HepG2 (cell line): ENCODE results near the gene TPD52L2. TPM values are rescaled to one million over a fixed set of nuclear protein-coding genes. Genes with fewer than 3 reads are reported as not detected.
A peak's percentile ranks its signal among the peaks of the same experiment; 100 is the strongest.

Experiments used
- AHR ChIP-seq: IDR thresholded peaks from 2 replicates; pipeline ENCODE4 v1.6.1; 2018; ENCODE audit warnings: missing genetic modification reagents, missing compliant biosample characterization
- BCL3 ChIP-seq: sonication (generic); formaldehyde crosslinking; IDR thresholded peaks from 2 replicates; pipeline ENCODE4 v1.5.1; 2020; ENCODE audit warnings: mild to moderate bottlenecking, missing genetic modification reagents, moderate library complexity
- CENPX ChIP-seq: sonication (generic); formaldehyde crosslinking; IDR thresholded peaks from 2 replicates; pipeline ENCODE4 v1.9.0; 2021; ENCODE audit warnings: mild to moderate bottlenecking, missing genetic modification reagents, moderate library complexity
- CSRNP1 ChIP-seq: sonication (generic); formaldehyde crosslinking; IDR thresholded peaks from 2 replicates; pipeline ENCODE4 v1.8.1; 2023; ENCODE audit warnings: mild to moderate bottlenecking, missing genetic modification reagents
- DNMT3B ChIP-seq: conservative IDR thresholded peaks from 2 replicates; pipeline ENCODE4 v1.6.1; 2016; ENCODE audit warnings: missing biosample characterization, control low read depth
- HNRNPUL1 ChIP-seq: fragments of 200-400 bp; formaldehyde crosslinking; IDR thresholded peaks from 2 replicates; pipeline ENCODE4 v1.6.1; 2017; ENCODE audit warnings: low read depth, mild to moderate bottlenecking, low read length, moderate library complexity
- JDP2 ChIP-seq: sonication (generic); formaldehyde crosslinking; IDR thresholded peaks from 2 replicates; pipeline ENCODE4 v1.8.1; 2022; ENCODE audit warnings: missing genetic modification reagents, borderline replicate concordance
- JUNB ChIP-seq: sonication (generic); formaldehyde crosslinking; IDR thresholded peaks from 2 replicates; pipeline ENCODE4 v1.8.0; 2022; ENCODE audit warnings: missing genetic modification reagents, mild to moderate bottlenecking, borderline replicate concordance
- MATR3 ChIP-seq: sonication (generic); formaldehyde crosslinking; IDR thresholded peaks from 2 replicates; pipeline ENCODE4 v1.4.0; 2020; ENCODE audit warnings: missing genetic modification reagents
- MXD1 ChIP-seq: sonication (generic); formaldehyde crosslinking; IDR thresholded peaks from 2 replicates; pipeline ENCODE4 v1.4.0; 2020; ENCODE audit warnings: mild to moderate bottlenecking, missing genetic modification reagents
- SAP130 ChIP-seq: IDR thresholded peaks from 2 replicates; pipeline ENCODE4 v1.6.1; 2016; ENCODE audit warnings: low read depth
- SMAD9 ChIP-seq: sonication (generic); formaldehyde crosslinking; IDR thresholded peaks from 2 replicates; pipeline ENCODE4 v1.5.1; 2020; ENCODE audit warnings: mild to moderate bottlenecking, missing genetic modification reagents
- SNRNP70 ChIP-seq: fragments of 200-400 bp; formaldehyde crosslinking; IDR thresholded peaks from 2 replicates; pipeline ENCODE4 v1.6.1; 2017; ENCODE audit warnings: mild to moderate bottlenecking, low read depth, low read length, moderate library complexity
- ZNF3 ChIP-seq: IDR thresholded peaks from 2 replicates; pipeline ENCODE4 v1.7.0; 2017; ENCODE audit warnings: inconsistent platforms
- ZNF382 ChIP-seq: sonication (generic); formaldehyde crosslinking; IDR thresholded peaks from 2 replicates; pipeline ENCODE4 v1.5.0; 2020; ENCODE audit warnings: missing genetic modification reagents, mild to moderate bottlenecking, borderline replicate concordance
- ZNF550 ChIP-seq: sonication (generic); formaldehyde crosslinking; IDR thresholded peaks from 2 replicates; pipeline ENCODE4 v1.4.0; 2020; ENCODE audit warnings: mild to moderate bottlenecking, missing genetic modification reagents, borderline replicate concordance
- ZNF563 ChIP-seq: sonication (generic); formaldehyde crosslinking; IDR thresholded peaks from 2 replicates; pipeline ENCODE4 v1.8.0; 2022; ENCODE audit warnings: mild to moderate bottlenecking, moderate library complexity, missing genetic modification reagents
- ZNF567 ChIP-seq: sonication (generic); formaldehyde crosslinking; IDR thresholded peaks from 2 replicates; pipeline ENCODE4 v1.8.1; 2023; ENCODE audit warnings: mild to moderate bottlenecking, missing genetic modification reagents, borderline replicate concordance
- ZNF75D ChIP-seq: sonication (generic); formaldehyde crosslinking; IDR thresholded peaks from 2 replicates; pipeline ENCODE4 v1.8.1; 2023; ENCODE audit warnings: missing genetic modification reagents, mild to moderate bottlenecking, borderline replicate concordance
- ZNF883 ChIP-seq: sonication (generic); formaldehyde crosslinking; IDR thresholded peaks from 2 replicates; pipeline ENCODE4 v1.5.1; 2020; ENCODE audit warnings: mild to moderate bottlenecking, missing genetic modification reagents; ENCODE audit errors: not compliant biosample characterization
- polyA plus RNA-seq, 8 experiments: library from polyadenylated mRNA; depleted of rRNA in 3 of 8; stranded (reverse) in 7 of 8; unstranded in 1 of 8; fragments of >200 nt; fragmentation: Illumina TruSeq in 4 of 8; extraction: Trizol in 4 of 8; gene quantifications; 2 replicates each; pipeline versions ENCODE4 v1.2.1 to v1.2.3, GENCODE V29; 2011 to 2016; ENCODE audit warnings: low read depth in 4 of 8, missing spikeins in 1 of 8, mixed read lengths in 1 of 8; ENCODE audit not compliant: insufficient read depth in 1 of 8
- total RNA-seq, 5 experiments: library from RNA; depleted of rRNA; stranded (reverse); fragments of >200 nt; fragmentation: Illumina TruSeq; extraction: Trizol; gene quantifications; 2 replicates each; pipeline ENCODE4 v1.2.3, GENCODE V29; 2016; ENCODE audit warnings: low read depth in 1 of 5
- TF ChIP-seq, protein P1 (sequence below): sonication (generic); formaldehyde crosslinking; IDR thresholded peaks from 2 replicates; pipeline ENCODE4 v1.5.1; 2020; ENCODE audit warnings: mild to moderate bottlenecking, missing genetic modification reagents, borderline replicate concordance

Gene TPD52L2
- total and polyA plus RNA-seq, 2 of the 13 experiments (the other 11 are each of a cell fraction or from before 2014, with no cell fraction given): 156 to 184 TPM

- TF ChIP-seq JUNB (CRISPR knock-in tag): no peak
- peak; percentile 98 for TF ChIP-seq SAP130 (CRISPR knock-in tag)
- peak; percentile 91 for TF ChIP-seq BCL3 (CRISPR knock-in tag)
- TF ChIP-seq, protein P1, sequence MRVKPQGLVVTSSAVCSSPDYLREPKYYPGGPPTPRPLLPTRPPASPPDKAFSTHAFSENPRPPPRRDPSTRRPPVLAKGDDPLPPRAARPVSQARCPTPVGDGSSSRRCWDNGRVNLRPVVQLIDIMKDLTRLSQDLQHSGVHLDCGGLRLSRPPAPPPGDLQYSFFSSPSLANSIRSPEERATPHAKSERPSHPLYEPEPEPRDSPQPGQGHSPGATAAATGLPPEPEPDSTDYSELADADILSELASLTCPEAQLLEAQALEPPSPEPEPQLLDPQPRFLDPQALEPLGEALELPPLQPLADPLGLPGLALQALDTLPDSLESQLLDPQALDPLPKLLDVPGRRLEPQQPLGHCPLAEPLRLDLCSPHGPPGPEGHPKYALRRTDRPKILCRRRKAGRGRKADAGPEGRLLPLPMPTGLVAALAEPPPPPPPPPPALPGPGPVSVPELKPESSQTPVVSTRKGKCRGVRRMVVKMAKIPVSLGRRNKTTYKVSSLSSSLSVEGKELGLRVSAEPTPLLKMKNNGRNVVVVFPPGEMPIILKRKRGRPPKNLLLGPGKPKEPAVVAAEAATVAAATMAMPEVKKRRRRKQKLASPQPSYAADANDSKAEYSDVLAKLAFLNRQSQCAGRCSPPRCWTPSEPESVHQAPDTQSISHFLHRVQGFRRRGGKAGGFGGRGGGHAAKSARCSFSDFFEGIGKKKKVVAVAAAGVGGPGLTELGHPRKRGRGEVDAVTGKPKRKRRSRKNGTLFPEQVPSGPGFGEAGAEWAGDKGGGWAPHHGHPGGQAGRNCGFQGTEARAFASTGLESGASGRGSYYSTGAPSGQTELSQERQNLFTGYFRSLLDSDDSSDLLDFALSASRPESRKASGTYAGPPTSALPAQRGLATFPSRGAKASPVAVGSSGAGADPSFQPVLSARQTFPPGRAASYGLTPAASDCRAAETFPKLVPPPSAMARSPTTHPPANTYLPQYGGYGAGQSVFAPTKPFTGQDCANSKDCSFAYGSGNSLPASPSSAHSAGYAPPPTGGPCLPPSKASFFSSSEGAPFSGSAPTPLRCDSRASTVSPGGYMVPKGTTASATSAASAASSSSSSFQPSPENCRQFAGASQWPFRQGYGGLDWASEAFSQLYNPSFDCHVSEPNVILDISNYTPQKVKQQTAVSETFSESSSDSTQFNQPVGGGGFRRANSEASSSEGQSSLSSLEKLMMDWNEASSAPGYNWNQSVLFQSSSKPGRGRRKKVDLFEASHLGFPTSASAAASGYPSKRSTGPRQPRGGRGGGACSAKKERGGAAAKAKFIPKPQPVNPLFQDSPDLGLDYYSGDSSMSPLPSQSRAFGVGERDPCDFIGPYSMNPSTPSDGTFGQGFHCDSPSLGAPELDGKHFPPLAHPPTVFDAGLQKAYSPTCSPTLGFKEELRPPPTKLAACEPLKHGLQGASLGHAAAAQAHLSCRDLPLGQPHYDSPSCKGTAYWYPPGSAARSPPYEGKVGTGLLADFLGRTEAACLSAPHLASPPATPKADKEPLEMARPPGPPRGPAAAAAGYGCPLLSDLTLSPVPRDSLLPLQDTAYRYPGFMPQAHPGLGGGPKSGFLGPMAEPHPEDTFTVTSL: peak; percentile 51; the same call in 1 of the 2 replicates
- no peak for TF ChIP-seq ZNF563
- no peak for TF ChIP-seq HNRNPUL1
- TF ChIP-seq CENPX (CRISPR knock-in tag): no peak
- no peak for TF ChIP-seq ZNF883 (CRISPR knock-in tag)
- peak; percentile 43; the same call in 1 of the 2 replicates for TF ChIP-seq AHR
- peak; percentile 94 for TF ChIP-seq DNMT3B (CRISPR knock-in tag)
- no peak; the same call in 1 of the 2 replicates for TF ChIP-seq CSRNP1
- TF ChIP-seq ZNF567 (CRISPR knock-in tag): no peak
- no peak for TF ChIP-seq ZNF382 (CRISPR knock-in tag)
- peak; percentile 21; the same call in 1 of the 2 replicates for TF ChIP-seq ZNF75D (CRISPR knock-in tag)
- TF ChIP-seq MATR3: no peak
- TF ChIP-seq SMAD9 (CRISPR knock-in tag): no peak
- TF ChIP-seq JDP2: no peak
- peak; percentile 81 for TF ChIP-seq ZNF3 (CRISPR knock-in tag)
- no peak for TF ChIP-seq SNRNP70
- 0 out of 2 replicates have a peak, but pooled peaks have one; percentile 35 for TF ChIP-seq MXD1 (CRISPR knock-in tag)
- TF ChIP-seq ZNF550: no peak
Observed at GRCh38 chr20:63863798-63864544, 1.1 kb upstream of the TPD52L2 start (continued).
